Measurements from ENCODE around the gene CAPZA2. TPM values are rescaled to one million over a fixed set of nuclear protein-coding genes. Genes with fewer than 3 reads are reported as not detected.
A peak's percentile ranks its signal among the peaks of the same experiment; 100 is the strongest.

CAPZA2 gene
- total RNA-seq, 1 experiment from 2014 or later = 153 TPM

DNA sequence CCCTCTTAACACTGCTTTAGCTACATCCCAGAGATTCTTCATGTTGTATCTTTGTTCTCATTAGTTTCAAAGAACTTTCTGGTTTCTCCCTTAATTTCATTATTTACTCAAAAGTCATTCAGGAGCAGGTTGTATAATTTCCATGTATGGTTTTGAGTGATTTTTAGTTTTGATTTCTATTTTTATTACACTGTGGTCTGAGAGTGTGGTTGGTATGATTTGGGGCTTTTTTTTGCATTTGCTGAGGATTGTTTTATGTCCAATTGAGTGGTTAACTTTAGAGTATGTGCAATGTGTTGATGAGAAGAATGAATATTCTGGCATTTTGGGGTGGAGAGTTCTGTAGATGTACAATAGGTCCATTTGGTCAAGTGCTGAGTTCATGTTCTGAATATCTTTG, 37.9 kb upstream of the CAPZA2 start (continued):
- TF ChIP-seq, protein P1, sequence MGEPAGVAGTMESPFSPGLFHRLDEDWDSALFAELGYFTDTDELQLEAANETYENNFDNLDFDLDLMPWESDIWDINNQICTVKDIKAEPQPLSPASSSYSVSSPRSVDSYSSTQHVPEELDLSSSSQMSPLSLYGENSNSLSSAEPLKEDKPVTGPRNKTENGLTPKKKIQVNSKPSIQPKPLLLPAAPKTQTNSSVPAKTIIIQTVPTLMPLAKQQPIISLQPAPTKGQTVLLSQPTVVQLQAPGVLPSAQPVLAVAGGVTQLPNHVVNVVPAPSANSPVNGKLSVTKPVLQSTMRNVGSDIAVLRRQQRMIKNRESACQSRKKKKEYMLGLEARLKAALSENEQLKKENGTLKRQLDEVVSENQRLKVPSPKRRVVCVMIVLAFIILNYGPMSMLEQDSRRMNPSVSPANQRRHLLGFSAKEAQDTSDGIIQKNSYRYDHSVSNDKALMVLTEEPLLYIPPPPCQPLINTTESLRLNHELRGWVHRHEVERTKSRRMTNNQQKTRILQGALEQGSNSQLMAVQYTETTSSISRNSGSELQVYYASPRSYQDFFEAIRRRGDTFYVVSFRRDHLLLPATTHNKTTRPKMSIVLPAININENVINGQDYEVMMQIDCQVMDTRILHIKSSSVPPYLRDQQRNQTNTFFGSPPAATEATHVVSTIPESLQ (CRISPR knock-in tag; IDR thresholded peaks at IDR 0.05) = no peak
- TF ChIP-seq, protein P2, sequence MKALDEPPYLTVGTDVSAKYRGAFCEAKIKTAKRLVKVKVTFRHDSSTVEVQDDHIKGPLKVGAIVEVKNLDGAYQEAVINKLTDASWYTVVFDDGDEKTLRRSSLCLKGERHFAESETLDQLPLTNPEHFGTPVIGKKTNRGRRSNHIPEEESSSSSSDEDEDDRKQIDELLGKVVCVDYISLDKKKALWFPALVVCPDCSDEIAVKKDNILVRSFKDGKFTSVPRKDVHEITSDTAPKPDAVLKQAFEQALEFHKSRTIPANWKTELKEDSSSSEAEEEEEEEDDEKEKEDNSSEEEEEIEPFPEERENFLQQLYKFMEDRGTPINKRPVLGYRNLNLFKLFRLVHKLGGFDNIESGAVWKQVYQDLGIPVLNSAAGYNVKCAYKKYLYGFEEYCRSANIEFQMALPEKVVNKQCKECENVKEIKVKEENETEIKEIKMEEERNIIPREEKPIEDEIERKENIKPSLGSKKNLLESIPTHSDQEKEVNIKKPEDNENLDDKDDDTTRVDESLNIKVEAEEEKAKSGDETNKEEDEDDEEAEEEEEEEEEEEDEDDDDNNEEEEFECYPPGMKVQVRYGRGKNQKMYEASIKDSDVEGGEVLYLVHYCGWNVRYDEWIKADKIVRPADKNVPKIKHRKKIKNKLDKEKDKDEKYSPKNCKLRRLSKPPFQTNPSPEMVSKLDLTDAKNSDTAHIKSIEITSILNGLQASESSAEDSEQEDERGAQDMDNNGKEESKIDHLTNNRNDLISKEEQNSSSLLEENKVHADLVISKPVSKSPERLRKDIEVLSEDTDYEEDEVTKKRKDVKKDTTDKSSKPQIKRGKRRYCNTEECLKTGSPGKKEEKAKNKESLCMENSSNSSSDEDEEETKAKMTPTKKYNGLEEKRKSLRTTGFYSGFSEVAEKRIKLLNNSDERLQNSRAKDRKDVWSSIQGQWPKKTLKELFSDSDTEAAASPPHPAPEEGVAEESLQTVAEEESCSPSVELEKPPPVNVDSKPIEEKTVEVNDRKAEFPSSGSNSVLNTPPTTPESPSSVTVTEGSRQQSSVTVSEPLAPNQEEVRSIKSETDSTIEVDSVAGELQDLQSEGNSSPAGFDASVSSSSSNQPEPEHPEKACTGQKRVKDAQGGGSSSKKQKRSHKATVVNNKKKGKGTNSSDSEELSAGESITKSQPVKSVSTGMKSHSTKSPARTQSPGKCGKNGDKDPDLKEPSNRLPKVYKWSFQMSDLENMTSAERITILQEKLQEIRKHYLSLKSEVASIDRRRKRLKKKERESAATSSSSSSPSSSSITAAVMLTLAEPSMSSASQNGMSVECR (CRISPR knock-in tag; IDR thresholded peaks at IDR 0.05; ENCODE audit: borderline replicate concordance) = no peak

DNA sequence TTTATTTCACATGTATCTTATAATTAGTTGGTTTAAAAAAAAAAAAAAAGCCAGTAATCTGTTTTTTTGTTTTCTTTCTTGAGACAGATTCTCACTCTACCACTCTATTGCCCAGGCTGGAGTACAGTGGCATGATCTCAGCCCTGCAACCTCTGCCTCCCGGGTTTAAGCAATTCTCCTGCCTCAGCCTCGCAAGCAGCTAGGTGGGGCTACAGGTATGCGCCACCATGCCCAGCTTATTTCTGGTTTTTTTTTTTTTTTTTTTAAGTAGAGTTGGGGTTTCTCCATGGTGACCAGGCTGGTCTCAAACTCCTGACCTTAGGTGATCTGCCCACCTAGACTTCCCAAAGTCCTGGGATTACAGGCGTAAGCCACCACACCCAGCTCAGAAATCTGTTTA, 34.1 kb upstream of the CAPZA2 start:
- ATAC-seq (peak; percentile 86), DNase-seq (ENCODE audit: low spot score) (peak; percentile 36)
- Mint-ChIP-seq H3K36me3 (no peaks in the 10 kb centered on the region), H3K4me3 (no peak overlapping the region), H3K27ac (no peak overlapping the region), H3K4me1 (peaks cover 9% of the 10 kb centered on the region), H3K27me3 (ENCODE audit: low read depth) (no peaks in the 10 kb centered on the region; the same call in 1 of the 2 replicates), H3K9me3 (0 out of 2 replicates have a peak, but pooled peaks cover 6% of the 10 kb centered on the region)
- ChIA-PET CTCF (interaction anchor here (0.6 to 1.6 kb wide), 8 partner anchors 15 to 545 kb away, joined by 3 to 7 read pairs (median 3); no protein-coding TSS in a partner anchor), POLR2A (interaction anchor here (0.7 to 1.1 kb wide), 2 partner anchors 105 to 126 kb away, joined by 3 read pairs; no protein-coding TSS in a partner anchor)
- TF ChIP-seq, protein P3, sequence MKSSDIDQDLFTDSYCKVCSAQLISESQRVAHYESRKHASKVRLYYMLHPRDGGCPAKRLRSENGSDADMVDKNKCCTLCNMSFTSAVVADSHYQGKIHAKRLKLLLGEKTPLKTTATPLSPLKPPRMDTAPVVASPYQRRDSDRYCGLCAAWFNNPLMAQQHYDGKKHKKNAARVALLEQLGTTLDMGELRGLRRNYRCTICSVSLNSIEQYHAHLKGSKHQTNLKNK (CRISPR knock-in tag; IDR thresholded peaks at IDR 0.05) = no peak
- TF ChIP-seq, protein P4, sequence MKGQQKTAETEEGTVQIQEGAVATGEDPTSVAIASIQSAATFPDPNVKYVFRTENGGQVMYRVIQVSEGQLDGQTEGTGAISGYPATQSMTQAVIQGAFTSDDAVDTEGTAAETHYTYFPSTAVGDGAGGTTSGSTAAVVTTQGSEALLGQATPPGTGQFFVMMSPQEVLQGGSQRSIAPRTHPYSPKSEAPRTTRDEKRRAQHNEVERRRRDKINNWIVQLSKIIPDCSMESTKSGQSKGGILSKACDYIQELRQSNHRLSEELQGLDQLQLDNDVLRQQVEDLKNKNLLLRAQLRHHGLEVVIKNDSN (CRISPR knock-in tag; IDR thresholded peaks at IDR 0.05) = no peak
- TF ChIP-seq ZNF263 (CRISPR knock-in tag; IDR thresholded peaks at IDR 0.05; ENCODE audit: low read depth) (no peak), NFATC4 (CRISPR knock-in tag; IDR thresholded peaks at IDR 0.05) (no peak), ZNF396 (CRISPR knock-in tag; IDR thresholded peaks at IDR 0.05; ENCODE audit: borderline replicate concordance) (no peak), CREB1 (CRISPR knock-in tag; IDR thresholded peaks at IDR 0.05) (no peak), NFE2L1 (CRISPR knock-in tag; IDR thresholded peaks at IDR 0.05) (no peak), EMX1 (CRISPR knock-in tag; IDR thresholded peaks at IDR 0.05) (no peak), GABPB1 (CRISPR knock-in tag; IDR thresholded peaks at IDR 0.05) (no peak), CBFB (CRISPR knock-in tag; IDR thresholded peaks at IDR 0.05; ENCODE audit: low read depth) (no peak), PRRX2 (CRISPR knock-in tag; IDR thresholded peaks at IDR 0.05) (no peak), SP1 (CRISPR knock-in tag; conservative IDR thresholded peaks at IDR 0.05) (no peak)
- TF ChIP-seq, protein P5, sequence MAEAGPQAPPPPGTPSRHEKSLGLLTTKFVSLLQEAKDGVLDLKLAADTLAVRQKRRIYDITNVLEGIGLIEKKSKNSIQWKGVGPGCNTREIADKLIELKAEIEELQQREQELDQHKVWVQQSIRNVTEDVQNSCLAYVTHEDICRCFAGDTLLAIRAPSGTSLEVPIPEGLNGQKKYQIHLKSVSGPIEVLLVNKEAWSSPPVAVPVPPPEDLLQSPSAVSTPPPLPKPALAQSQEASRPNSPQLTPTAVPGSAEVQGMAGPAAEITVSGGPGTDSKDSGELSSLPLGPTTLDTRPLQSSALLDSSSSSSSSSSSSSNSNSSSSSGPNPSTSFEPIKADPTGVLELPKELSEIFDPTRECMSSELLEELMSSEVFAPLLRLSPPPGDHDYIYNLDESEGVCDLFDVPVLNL (CRISPR knock-in tag; IDR thresholded peaks at IDR 0.05; ENCODE audit: borderline replicate concordance, low read depth) = no peak
- TF ChIP-seq, protein P6, sequence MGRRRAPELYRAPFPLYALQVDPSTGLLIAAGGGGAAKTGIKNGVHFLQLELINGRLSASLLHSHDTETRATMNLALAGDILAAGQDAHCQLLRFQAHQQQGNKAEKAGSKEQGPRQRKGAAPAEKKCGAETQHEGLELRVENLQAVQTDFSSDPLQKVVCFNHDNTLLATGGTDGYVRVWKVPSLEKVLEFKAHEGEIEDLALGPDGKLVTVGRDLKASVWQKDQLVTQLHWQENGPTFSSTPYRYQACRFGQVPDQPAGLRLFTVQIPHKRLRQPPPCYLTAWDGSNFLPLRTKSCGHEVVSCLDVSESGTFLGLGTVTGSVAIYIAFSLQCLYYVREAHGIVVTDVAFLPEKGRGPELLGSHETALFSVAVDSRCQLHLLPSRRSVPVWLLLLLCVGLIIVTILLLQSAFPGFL (CRISPR knock-in tag; IDR thresholded peaks at IDR 0.05; ENCODE audit: borderline replicate concordance) = no peak
- TF ChIP-seq, protein P7, sequence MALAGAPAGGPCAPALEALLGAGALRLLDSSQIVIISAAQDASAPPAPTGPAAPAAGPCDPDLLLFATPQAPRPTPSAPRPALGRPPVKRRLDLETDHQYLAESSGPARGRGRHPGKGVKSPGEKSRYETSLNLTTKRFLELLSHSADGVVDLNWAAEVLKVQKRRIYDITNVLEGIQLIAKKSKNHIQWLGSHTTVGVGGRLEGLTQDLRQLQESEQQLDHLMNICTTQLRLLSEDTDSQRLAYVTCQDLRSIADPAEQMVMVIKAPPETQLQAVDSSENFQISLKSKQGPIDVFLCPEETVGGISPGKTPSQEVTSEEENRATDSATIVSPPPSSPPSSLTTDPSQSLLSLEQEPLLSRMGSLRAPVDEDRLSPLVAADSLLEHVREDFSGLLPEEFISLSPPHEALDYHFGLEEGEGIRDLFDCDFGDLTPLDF (CRISPR knock-in tag; IDR thresholded peaks at IDR 0.05) = no peak
- TF ChIP-seq, protein P8, sequence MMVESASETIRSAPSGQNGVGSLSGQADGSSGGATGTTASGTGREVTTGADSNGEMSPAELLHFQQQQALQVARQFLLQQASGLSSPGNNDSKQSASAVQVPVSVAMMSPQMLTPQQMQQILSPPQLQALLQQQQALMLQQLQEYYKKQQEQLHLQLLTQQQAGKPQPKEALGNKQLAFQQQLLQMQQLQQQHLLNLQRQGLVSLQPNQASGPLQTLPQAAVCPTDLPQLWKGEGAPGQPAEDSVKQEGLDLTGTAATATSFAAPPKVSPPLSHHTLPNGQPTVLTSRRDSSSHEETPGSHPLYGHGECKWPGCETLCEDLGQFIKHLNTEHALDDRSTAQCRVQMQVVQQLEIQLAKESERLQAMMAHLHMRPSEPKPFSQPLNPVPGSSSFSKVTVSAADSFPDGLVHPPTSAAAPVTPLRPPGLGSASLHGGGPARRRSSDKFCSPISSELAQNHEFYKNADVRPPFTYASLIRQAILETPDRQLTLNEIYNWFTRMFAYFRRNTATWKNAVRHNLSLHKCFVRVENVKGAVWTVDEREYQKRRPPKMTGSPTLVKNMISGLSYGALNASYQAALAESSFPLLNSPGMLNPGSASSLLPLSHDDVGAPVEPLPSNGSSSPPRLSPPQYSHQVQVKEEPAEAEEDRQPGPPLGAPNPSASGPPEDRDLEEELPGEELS (CRISPR knock-in tag; IDR thresholded peaks at IDR 0.05) = no peak

All from WTC11 (cell line).